OCI-LY3 (cell line): Measurements from ENCODE around the gene ZDHHC16.

Experiments used
- EZH2phosphoT487 ChIP-seq: fragments of 200-600 bp; shearing (Covaris generic); IDR thresholded peaks from 2 replicates; pipeline ENCODE4 v1.6.1; 2018; ENCODE audit warnings: antibody characterized with exemption, mixed run types, low read depth
- TF ChIP-seq, protein P1 (sequence below): fragments of 200-600, 300-600 bp; sonication (generic); IDR thresholded peaks from 2 replicates; pipeline ENCODE4 v1.5.1; 2014; ENCODE audit warnings: antibody characterized with exemption, low read length, low read depth

DNA sequence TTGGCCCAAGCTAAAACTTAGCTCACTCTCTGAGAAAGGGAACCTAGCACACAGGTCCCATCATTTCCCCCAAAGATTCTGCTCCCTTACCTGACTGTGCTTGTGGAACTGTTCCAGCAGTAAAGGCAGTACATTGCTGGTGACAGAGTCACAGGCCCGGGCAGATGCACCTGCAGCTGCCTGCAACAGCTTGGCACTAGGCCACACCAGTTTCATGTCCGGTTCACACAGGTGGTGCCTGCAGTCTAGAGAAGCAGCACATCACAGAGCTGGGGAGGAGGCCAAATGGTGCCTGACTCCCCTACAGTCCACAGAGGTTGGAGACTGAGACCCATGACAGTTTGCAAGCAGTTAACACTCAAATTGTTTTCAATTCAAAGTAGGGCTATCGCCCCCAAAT, 22.2 kb downstream of the ZDHHC16 start:
- TF ChIP-seq, protein P1, sequence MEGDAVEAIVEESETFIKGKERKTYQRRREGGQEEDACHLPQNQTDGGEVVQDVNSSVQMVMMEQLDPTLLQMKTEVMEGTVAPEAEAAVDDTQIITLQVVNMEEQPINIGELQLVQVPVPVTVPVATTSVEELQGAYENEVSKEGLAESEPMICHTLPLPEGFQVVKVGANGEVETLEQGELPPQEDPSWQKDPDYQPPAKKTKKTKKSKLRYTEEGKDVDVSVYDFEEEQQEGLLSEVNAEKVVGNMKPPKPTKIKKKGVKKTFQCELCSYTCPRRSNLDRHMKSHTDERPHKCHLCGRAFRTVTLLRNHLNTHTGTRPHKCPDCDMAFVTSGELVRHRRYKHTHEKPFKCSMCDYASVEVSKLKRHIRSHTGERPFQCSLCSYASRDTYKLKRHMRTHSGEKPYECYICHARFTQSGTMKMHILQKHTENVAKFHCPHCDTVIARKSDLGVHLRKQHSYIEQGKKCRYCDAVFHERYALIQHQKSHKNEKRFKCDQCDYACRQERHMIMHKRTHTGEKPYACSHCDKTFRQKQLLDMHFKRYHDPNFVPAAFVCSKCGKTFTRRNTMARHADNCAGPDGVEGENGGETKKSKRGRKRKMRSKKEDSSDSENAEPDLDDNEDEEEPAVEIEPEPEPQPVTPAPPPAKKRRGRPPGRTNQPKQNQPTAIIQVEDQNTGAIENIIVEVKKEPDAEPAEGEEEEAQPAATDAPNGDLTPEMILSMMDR, result no peak
- TF ChIP-seq EZH2phosphoT487, result no peak
